OCI-LY1 (cell line): ENCODE data around the gene NUP54.

Source experiments
- H2AFZ ChIP-seq: fragments of 200-600 bp; sonication (generic), shearing (Covaris generic); 2 replicates; pipeline ENCODE4 v1.6.0; 2014; ENCODE audit warnings: antibody characterized with exemption, mild to moderate bottlenecking, low read length
- H3F3A ChIP-seq: fragments of 200-600 bp; sonication (generic), shearing (Covaris generic); 2 replicates; pipeline ENCODE4 v1.6.0; 2014; ENCODE audit warnings: mild to moderate bottlenecking, antibody characterized with exemption, low read length, moderate library complexity; ENCODE audit not compliant: insufficient read depth
- H3K27ac ChIP-seq: fragments of 200-600 bp; sonication (generic); 2 replicates; pipeline ENCODE4 v1.5.1; 2014; ENCODE audit warnings: low read length, mixed run types, mild to moderate bottlenecking, low read depth; ENCODE audit not compliant: poor library complexity, severe bottlenecking
- H3K27me3 ChIP-seq: fragments of 200-600 bp; sonication (generic); 2 replicates; pipeline ENCODE4 v1.6.0; 2014; ENCODE audit warnings: antibody characterized with exemption, mild to moderate bottlenecking, low read length, moderate library complexity; ENCODE audit not compliant: insufficient read depth
- H3K36me3 ChIP-seq: fragments of 200-600 bp; sonication (generic); 2 replicates; pipeline ENCODE4 v1.6.1; 2014; ENCODE audit warnings: mild to moderate bottlenecking, antibody characterized with exemption, low read length, moderate library complexity, mixed read lengths; ENCODE audit not compliant: insufficient read depth
- H3K4me1 ChIP-seq: fragments of 200-600 bp; sonication (generic); 2 replicates; pipeline ENCODE4 v1.5.1; 2014; ENCODE audit warnings: mild to moderate bottlenecking, low read length, moderate library complexity; ENCODE audit not compliant: insufficient read depth, severe bottlenecking
- H3K4me2 ChIP-seq: fragments of 200-600 bp; sonication (generic), shearing (Covaris generic); 2 replicates; pipeline ENCODE4 v1.6.1; 2014; ENCODE audit warnings: low read length
- H3K4me3 ChIP-seq: fragments of 200-600 bp; sonication (generic); 2 replicates; pipeline ENCODE4 v1.5.1; 2014; ENCODE audit warnings: low read length, low read depth, mild to moderate bottlenecking, mixed read lengths; ENCODE audit not compliant: poor library complexity, severe bottlenecking
- H3K79me2 ChIP-seq: fragments of 200-600 bp; shearing (Covaris generic); 2 replicates; pipeline ENCODE4 v1.6.1; 2016; ENCODE audit warnings: mixed run types, low read length, mixed read lengths; ENCODE audit not compliant: insufficient read depth
- H3K9ac ChIP-seq: fragments of 200-600 bp; sonication (generic), shearing (Covaris generic); 2 replicates; pipeline ENCODE4 v1.6.1; 2014; ENCODE audit warnings: mild to moderate bottlenecking, low read length, mixed read lengths
- H3K9me2 ChIP-seq: fragments of 200-600 bp; sonication (generic), shearing (Covaris generic); 2 replicates; pipeline ENCODE4 v1.6.1; 2014; ENCODE audit warnings: low read depth, mild to moderate bottlenecking, low read length, mixed read lengths
- H3K9me3 ChIP-seq: fragments of 200-600 bp; shearing (Covaris generic); 2 replicates; pipeline ENCODE4 v1.6.1; 2014; ENCODE audit warnings: low read length, mixed read lengths
- H4K20me1 ChIP-seq: fragments of 200-600 bp; sonication (generic), shearing (Covaris generic); 2 replicates; pipeline ENCODE4 v1.6.0; 2016; ENCODE audit warnings: mild to moderate bottlenecking, low read length; ENCODE audit not compliant: insufficient read depth
- EZH2 ChIP-seq: fragments of 200-600 bp; sonication (generic), shearing (Covaris generic); IDR thresholded peaks from 2 replicates; pipeline ENCODE4 v1.8.0; 2017; ENCODE audit warnings: borderline replicate concordance, mixed run types, mild to moderate bottlenecking, antibody characterized with exemption, low read length, moderate library complexity, mixed read lengths
- TF ChIP-seq, protein P1 (sequence below): fragments of 200-600 bp; sonication (generic), shearing (Covaris generic); IDR thresholded peaks from 2 replicates; pipeline ENCODE4 v1.5.1; 2017; ENCODE audit warnings: mild to moderate bottlenecking, antibody characterized with exemption, low read length, moderate library complexity, mixed read lengths

Gene NUP54

DNA sequence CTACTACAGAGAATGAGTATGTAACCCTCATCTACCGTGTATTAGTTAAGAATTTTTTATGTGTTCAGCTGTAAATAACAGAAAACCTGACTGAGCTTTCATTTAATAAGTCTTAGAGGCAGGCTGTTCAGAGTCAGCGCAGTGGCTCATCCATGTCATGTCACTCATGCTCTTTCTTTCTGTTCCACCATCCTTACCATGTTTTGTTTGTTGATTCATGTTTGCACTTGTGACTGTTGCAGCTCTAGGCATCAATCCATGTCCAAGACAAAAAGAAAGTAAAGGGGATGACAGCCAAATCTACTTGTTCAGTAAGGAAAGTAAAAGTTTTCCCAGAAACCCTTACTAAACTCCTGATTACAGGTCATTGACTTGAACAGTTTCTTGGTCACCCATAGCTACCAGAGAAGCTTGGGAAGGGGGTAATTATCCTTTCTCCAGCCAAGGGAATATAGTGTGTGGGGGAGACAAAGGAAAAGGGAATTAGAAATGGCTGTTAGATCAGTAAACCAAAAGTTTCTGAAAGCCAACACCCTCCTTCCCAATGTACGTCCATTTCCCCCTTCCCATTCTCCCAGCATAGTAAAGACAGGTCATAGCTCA is 64.7 kb downstream of the NUP54 start:
- Histone ChIP-seq H3K9me3 (no peaks in the 10 kb centered on the region), H3K27me3 (peaks cover 4% of the 10 kb centered on the region; the same call in 1 of the 2 replicates), H3K36me3 (no peaks in the 10 kb centered on the region), H3F3A (no peaks in the 10 kb centered on the region), H3K4me1 (no peaks in the 10 kb centered on the region), H3K79me2 (no peaks in the 10 kb centered on the region), H3K4me2 (no peak overlapping the region), H2AFZ (no peak overlapping the region), H3K4me3 (no peak overlapping the region), H4K20me1 (no peaks in the 10 kb centered on the region), H3K9ac (no peak overlapping the region), H3K27ac (no peak overlapping the region), H3K9me2 (no peaks in the 10 kb centered on the region)
- TF ChIP-seq, protein P1, sequence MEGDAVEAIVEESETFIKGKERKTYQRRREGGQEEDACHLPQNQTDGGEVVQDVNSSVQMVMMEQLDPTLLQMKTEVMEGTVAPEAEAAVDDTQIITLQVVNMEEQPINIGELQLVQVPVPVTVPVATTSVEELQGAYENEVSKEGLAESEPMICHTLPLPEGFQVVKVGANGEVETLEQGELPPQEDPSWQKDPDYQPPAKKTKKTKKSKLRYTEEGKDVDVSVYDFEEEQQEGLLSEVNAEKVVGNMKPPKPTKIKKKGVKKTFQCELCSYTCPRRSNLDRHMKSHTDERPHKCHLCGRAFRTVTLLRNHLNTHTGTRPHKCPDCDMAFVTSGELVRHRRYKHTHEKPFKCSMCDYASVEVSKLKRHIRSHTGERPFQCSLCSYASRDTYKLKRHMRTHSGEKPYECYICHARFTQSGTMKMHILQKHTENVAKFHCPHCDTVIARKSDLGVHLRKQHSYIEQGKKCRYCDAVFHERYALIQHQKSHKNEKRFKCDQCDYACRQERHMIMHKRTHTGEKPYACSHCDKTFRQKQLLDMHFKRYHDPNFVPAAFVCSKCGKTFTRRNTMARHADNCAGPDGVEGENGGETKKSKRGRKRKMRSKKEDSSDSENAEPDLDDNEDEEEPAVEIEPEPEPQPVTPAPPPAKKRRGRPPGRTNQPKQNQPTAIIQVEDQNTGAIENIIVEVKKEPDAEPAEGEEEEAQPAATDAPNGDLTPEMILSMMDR, result no peak
- no peak for TF ChIP-seq EZH2

DNA sequence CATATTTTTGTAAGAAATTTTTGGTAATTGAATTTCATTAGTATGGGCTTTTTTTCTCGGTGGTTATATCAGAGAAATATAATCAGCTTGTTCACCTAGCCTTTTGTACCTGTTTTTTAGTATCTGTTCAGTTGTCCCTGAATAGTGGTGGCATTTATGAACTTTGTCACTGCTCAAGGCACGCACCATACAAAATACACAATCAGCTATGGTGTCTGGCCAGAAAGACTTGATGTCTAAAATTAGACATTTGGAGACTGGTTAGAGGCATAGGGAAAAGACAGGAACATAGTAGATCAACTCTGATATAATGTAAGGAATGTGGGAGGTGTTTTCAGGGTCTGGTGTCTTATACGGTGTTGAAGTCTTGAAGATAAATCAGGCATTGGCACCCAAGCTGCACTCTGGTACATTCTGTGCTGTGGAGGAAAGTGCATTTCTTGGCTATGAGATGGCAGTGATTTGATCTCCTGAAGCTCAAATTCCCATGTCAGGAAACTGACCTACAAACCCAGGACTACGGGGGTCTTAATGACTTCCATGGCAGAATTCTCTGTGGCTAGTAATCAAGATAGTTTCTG is 70.1 kb downstream of the NUP54 start:
- no peaks in the 10 kb centered on the region for H3K9me3 ChIP-seq
- H3K27me3 ChIP-seq, result peaks cover 4% of the 10 kb centered on the region; the same call in 1 of the 2 replicates
- no peaks in the 10 kb centered on the region for H3K9me2 ChIP-seq
- H3K4me2 ChIP-seq, result no peak overlapping the region
- H3F3A ChIP-seq, result no peaks in the 10 kb centered on the region
- H3K9ac ChIP-seq, result no peak overlapping the region
- no peaks in the 10 kb centered on the region for H4K20me1 ChIP-seq
- no peaks in the 10 kb centered on the region for H3K4me1 ChIP-seq
- TF ChIP-seq, protein P1, result no peak
- TF ChIP-seq EZH2, result no peak
- H3K36me3 ChIP-seq, result no peaks in the 10 kb centered on the region
- H2AFZ ChIP-seq, result no peak overlapping the region
- H3K27ac ChIP-seq, result no peak overlapping the region
- H3K4me3 ChIP-seq, result no peak overlapping the region
- H3K79me2 ChIP-seq, result no peaks in the 10 kb centered on the region

- Histone ChIP-seq H3K4me1 (no peaks in the 10 kb centered on the region), H3K9me2 (no peaks in the 10 kb centered on the region), H3K4me3 (no peak overlapping the region), H3K36me3 (no peaks in the 10 kb centered on the region), H3K9me3 (no peaks in the 10 kb centered on the region), H3K79me2 (no peaks in the 10 kb centered on the region), H4K20me1 (no peaks in the 10 kb centered on the region), H3K27ac (no peak overlapping the region), H3K9ac (no peak overlapping the region), H3K27me3 (no peaks in the 10 kb centered on the region), H3K4me2 (no peak overlapping the region), H2AFZ (no peak overlapping the region), H3F3A (no peaks in the 10 kb centered on the region)
- no peak for TF ChIP-seq EZH2
- TF ChIP-seq, protein P1, result no peak
These were observed 73.1 kb downstream of the NUP54 start for GRCh38 chr4:76074993-76075600.
